ENCODE results near the gene NUP210.

DNA sequence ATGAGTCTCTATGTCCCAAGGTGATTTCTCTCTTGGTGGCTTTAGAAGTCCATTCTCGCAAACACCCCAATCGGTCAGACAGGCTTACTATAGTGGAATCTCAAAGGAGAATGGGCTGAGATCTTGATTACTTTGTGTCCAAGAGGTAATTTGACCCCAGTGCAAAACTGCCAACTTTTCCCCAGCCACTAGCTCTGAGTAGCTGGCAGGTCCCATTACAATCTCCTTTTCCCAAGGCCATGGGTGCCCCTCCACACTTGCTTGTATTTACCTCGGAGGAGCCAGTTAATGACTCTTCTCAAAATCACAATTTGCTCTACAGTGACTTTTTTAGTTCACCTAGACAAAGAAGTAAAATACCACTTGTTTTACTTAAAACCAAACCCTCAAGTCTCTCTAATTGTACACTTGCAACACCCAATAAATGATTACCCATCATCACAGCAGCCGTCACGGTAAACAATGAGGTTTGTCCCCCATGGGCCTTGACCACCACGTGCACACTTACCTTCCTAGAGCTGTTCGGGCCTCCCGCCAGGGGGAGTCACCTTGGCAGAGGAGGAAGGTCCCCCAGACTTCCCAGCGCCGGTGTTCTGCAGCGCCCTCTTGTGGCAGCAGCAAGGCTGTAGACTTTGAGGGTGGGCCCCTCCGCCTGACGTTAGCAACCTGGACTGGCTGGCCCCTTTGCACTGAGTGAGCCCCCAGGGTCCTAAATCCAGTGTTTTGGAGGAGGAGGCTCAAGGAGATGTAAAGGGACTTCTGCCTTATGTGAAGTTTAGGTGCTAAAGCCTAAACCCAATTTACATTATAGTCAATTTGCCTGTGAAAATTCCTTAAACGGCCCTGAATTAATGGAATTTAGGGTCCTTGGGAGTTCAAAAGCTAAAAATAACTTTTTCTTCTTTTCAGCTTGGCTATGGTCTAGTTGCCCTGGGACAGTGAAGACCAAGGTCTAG lies 41.3 kb upstream of the NUP210 start:
- no peak for TF ChIP-seq YY1 (IDR thresholded peaks at IDR 0.05; ENCODE audit: insufficient read depth, insufficient read length)
- no peak for TF ChIP-seq ZNF274 (IDR thresholded peaks at IDR 0.05; ENCODE audit: low read depth, low read length)
